Large intestine (tissue), 12 donors: ENCODE measurements around the gene NTNG1. TPM values are rescaled to one million over a fixed set of nuclear protein-coding genes. Genes with fewer than 3 reads are reported as not detected.
"Not testable (repeated sequence)": the region's sequence is repeated elsewhere in the genome, so short reads cannot be mapped to it uniquely, and the experiment has no call there.

Experiments used
- DNase-seq, 2 donors: peaks; one replicate each; pipeline versions ENCODE4 v3.0.0 to v3.0.0-alpha.2; 2013
- H3K27ac ChIP-seq: one replicate; pipeline ENCODE4 v1.5.1; 2013; ENCODE audit warnings: low read length
- H3K27me3 ChIP-seq: 2 replicates; pipeline ENCODE4 v1.6.1; 2013; ENCODE audit warnings: low read length; ENCODE audit not compliant: control insufficient read depth, insufficient read depth
- H3K36me3 ChIP-seq: 2 replicates; pipeline ENCODE4 v1.6.1; 2013; ENCODE audit warnings: low read length; ENCODE audit not compliant: control insufficient read depth, insufficient read depth
- H3K4me1 ChIP-seq: one replicate; pipeline ENCODE4 v1.6.1; 2013; ENCODE audit warnings: low read length; ENCODE audit not compliant: control insufficient read depth, insufficient read depth
- H3K4me3 ChIP-seq: one replicate; pipeline ENCODE4 v1.5.1; 2013; ENCODE audit warnings: low read length
- H3K9me3 ChIP-seq: one replicate; pipeline ENCODE4 v1.6.1; 2013; ENCODE audit warnings: mild to moderate bottlenecking, low read depth, low read length, moderate library complexity; ENCODE audit not compliant: control insufficient read depth
- WGBS: methylation state at CpG from one replicate; pipeline ENCODE4 v1.1.5; 2013; ENCODE audit warnings: low lambda C conversion rate; ENCODE audit not compliant: insufficient coverage; 5-methylcytosine and 5-hydroxymethylcytosine counted together
- long read RNA-seq, 11 donors: transcript quantifications; one replicate each; lab custom pipeline, GENCODE V29; 2026
- polyA plus RNA-seq: library from polyadenylated mRNA; unstranded; fragments of 120-200 nt; gene quantifications from one replicate; pipeline ENCODE4 v1.2.1, GENCODE V29; 2013

Gene NTNG1
- 4.9 TPM for polyA plus RNA-seq
- long read RNA-seq, donor 1, partial matches to known transcripts: 0 of 2 reads
- long read RNA-seq, donor 1, other reads (novel, unspliced or antisense): 0 of 2 reads
- long read RNA-seq, donor 2: 0 reads
- long read RNA-seq, donor 3: 0 reads
- long read RNA-seq, donor 4: 0 reads
- long read RNA-seq, donor 5: 0 reads
- long read RNA-seq, donor 6: 0 reads
- long read RNA-seq, donor 7: 0 reads
- long read RNA-seq, donor 8: 0 reads
- long read RNA-seq, donor 9: 0 reads
- long read RNA-seq, donor 10, partial matches to known transcripts: 0 of 1 reads
- long read RNA-seq, donor 10, other reads (novel, unspliced or antisense): 0 of 1 reads
- long read RNA-seq, donor 11, partial matches to known transcripts: 0 of 1 reads
- long read RNA-seq, donor 11, other reads (novel, unspliced or antisense): 0 of 1 reads

DNA sequence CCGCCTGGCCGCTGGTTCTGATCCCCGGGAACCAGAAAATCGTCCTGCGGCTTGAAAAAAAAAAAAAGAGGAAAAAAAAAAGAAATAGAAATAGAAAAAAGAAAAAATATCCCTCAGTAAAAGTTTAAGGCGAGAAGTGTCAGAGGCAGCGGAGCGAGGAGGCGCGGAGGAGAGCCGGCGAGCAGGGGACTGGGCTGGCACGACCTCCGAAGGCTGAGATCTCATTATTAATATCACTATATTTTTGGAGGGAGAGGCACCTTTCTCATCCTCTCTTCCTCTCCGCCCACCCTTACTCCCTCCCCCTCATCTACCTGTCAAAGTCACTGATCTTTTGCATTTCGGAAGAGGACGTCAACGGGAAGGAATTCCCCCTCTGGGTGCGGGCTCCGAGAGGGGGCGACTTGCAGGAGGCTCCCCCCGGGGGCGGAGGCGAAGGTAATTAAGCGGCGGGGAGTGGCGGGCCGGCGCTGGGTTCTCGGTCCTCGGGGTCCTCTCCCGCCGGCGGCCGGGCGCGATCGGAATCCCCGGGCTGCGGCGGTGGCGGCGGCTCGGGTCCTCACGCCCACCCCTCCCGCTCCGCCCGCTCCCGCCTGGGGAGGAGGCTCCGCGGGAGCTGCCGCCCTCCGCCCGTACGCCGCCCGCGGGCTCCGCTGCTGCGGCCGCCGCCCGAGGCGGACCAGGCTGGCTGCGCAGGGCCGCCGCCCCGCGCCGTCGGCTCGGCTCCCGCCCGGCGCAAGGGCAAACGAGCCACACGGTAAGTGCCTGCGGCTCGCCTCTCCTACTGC, at the start of gene NTNG1:
NTNG1 (plus strand) TSS at position 337 of the 788 bp plus-strand sequence.
- H3K27ac ChIP-seq: no peak within 1 kb of the TSS
- peak in 1 of 2 donors; percentile 13 for DNase-seq
- no peaks in the 10 kb centered on the region for H3K36me3 ChIP-seq
- no peaks in the 10 kb centered on the region for H3K9me3 ChIP-seq
- peaks cover 40% of the 10 kb centered on the region for H3K27me3 ChIP-seq
- peak within 1 kb of the TSS; percentile 38 for H3K4me3 ChIP-seq
- 0% methylated on average over 5 of the region's 79 CpGs for WGBS
- H3K4me1 ChIP-seq: peaks cover 5% of the 10 kb centered on the region

DNA sequence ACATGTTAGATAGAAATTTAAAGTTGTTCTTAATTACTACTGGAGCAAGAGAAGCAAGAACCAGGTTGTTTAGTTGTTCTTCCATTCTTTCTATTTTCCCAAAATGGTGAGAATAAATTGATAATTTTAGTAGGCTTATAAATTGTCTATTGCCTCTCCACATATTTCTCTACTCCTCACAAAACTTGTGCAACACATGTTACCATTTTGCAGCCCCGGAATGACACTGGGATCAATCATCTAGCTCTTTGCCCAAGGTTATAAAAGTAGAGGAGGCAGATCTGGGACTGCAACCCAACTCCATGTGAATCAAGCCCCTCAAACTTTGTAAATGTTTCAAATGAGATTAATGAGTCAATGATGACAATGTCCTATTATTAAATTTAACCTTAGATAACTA, 49.4 kb upstream of the NTNG1 start:
- H3K27me3 ChIP-seq: no peaks in the 10 kb centered on the region
- H3K4me1 ChIP-seq: no peaks in the 10 kb centered on the region
- WGBS: no CpG with 5 or more reads among the region's 1 CpG
- no peaks in the 10 kb centered on the region for H3K9me3 ChIP-seq
- H3K36me3 ChIP-seq: no peaks in the 10 kb centered on the region
- no peak overlapping the region for H3K4me3 ChIP-seq
- no peak overlapping the region for H3K27ac ChIP-seq
- DNase-seq: no peak

DNA sequence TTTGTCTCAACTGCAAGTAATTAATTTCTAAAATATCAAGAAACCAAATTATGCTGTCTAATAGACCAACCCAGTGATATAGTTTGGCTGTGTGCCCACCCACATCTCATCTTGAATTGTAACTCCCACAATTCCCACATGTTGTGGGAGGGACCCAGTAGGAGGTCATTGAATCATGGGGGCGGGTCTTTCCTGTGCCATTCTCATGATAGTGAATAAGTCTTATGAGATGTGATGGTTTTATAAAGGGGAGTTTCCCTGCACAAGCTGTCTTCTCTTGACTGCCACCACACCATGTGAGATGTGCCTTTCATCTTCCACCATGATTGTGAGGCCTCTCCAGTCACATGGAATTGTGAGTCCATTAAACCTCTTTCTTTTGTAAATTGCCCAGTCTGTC, 47.4 kb upstream of the NTNG1 start:
- H3K36me3 ChIP-seq, DNase-seq, H3K4me3 ChIP-seq, H3K27ac ChIP-seq, H3K4me1 ChIP-seq, H3K27me3 ChIP-seq, H3K9me3 ChIP-seq: not testable (repeated sequence)
- WGBS: no CpG with 5 or more reads among the region's 1 CpG

DNA sequence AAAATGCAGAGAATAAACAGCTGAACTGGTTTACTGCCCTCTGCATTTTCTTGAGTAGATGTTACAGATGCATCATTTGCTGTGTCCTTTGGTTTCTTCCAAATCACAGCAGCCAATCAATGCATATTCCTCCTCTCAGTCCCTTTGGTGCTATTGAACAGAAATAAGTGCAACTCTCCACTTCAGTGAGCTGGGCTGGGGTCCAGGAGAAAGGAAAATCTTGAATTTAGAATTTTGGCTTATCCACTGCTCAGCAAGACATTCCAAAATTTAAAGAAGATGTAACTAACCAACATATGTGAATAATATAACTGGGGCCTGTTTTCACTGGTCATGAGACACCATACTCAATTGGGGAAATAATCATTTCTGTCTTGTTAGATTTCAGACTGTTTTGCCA, 45.2 kb upstream of the NTNG1 start:
- Histone ChIP-seq H3K4me3 (no peak overlapping the region), H3K9me3 (no peaks in the 10 kb centered on the region), H3K36me3 (no peaks in the 10 kb centered on the region), H3K4me1 (no peaks in the 10 kb centered on the region), H3K27ac (no peak overlapping the region), H3K27me3 (no peaks in the 10 kb centered on the region)
- no peak for DNase-seq

DNA sequence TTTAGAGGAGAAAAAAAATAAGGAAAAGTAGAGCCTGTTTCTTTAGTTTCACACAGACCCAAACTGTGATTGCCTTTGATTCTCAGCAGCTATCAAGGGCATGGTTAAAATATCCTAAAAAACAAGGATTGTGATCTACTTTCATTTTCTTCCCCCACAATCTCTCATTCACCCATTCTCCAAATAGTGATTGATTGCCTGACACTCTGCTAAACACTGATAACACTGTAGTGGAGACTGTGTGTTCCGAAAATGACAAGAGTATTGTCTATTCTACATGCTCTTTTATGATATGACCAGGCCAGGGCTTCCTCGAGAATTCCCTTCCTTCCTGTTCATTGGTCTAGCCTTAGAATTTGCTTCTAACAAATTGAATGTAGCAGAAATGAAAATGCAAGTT, 44.1 kb upstream of the NTNG1 start:
- no peaks in the 10 kb centered on the region for H3K9me3 ChIP-seq
- no peak for DNase-seq
- no peak overlapping the region for H3K27ac ChIP-seq
- H3K36me3 ChIP-seq: no peaks in the 10 kb centered on the region
- H3K4me3 ChIP-seq: no peak overlapping the region
- 40% methylated on average over 1 of the region's 2 CpGs for WGBS
- H3K4me1 ChIP-seq: no peaks in the 10 kb centered on the region
- no peaks in the 10 kb centered on the region for H3K27me3 ChIP-seq

DNA sequence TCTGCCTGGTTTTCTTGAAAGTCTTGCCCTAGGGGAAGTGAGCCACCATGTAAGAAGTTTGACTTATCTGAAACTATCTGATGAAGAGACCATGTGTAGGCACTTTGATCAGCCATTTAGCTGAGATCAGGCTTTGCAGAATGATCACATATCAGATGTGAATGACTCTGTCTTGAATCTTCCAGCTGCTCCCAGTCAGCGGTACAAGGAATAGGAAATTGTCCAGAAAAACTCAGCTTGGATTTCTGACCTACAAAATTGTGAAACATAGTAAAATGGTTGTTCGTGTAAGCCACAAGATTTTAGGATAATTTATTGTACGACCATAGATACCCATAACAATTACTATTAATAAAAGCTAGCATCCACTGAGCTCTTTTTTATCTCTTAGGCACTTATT, 41.9 kb upstream of the NTNG1 start:
- no peaks in the 10 kb centered on the region for H3K4me1 ChIP-seq
- H3K4me3 ChIP-seq: no peak overlapping the region
- WGBS: 93% methylated on average over 2 of the region's 3 CpGs
- DNase-seq: no peak
- H3K36me3 ChIP-seq: no peaks in the 10 kb centered on the region
- H3K27ac ChIP-seq: no peak overlapping the region
- no peaks in the 10 kb centered on the region for H3K9me3 ChIP-seq
- H3K27me3 ChIP-seq: no peaks in the 10 kb centered on the region

DNA sequence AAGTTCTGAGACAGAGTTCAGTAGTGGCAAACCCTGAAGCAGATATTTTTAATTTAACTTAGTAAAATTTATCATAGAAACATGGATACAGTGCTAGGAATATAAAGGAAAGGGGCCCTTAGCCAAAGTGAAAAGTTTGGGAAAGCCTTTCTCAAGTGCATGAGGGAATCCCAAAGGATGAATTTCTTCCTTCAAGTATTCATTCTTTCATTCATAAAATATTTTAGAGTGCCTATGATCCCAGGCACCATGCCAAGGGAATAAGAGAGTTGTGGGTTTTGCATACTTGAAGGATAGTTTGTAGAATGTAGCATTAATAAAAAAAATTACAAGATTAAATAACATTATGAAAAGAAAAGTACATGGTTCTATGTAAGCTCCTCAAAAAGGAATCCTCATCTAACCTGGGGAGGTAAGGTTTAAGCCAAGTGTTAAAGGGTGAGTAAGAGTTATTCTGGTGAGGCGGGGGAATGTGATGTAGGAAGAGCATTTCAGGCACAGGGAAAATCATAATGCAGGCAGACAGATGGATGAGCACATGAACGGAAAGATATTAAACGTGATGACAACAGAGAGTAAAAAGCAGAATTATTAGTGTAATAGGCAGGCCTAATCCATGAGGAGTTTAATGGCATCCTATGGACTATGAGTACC, 40.4 kb upstream of the NTNG1 start:
- Histone ChIP-seq H3K4me3 (no peak overlapping the region), H3K27ac (no peak overlapping the region), H3K36me3 (no peaks in the 10 kb centered on the region), H3K27me3 (no peaks in the 10 kb centered on the region), H3K9me3 (no peaks in the 10 kb centered on the region), H3K4me1 (no peaks in the 10 kb centered on the region)
- 96% methylated on average over 3 of the region's 3 CpGs for WGBS
- DNase-seq: no peak

DNA sequence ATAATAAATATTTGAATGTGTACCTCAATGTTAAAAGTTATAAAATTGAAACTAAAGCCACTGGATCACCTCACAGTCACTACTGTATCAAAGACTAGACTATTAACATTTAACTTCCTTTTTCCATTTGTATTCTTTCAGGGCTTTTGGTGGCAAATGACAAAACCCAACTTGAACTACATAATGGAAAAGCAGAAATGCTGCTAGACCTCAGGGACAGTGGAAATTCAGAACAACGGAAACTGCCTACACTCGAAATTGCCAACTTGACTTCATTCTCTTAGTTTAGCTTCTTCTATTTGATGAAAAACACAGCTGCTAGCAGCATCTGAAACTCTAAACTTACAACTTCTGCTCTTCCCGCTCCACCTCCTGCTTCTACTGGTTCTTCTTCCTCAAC, 34.9 kb upstream of the NTNG1 start:
- Histone ChIP-seq H3K9me3 (no peaks in the 10 kb centered on the region), H3K27me3 (no peaks in the 10 kb centered on the region), H3K4me1 (no peaks in the 10 kb centered on the region), H3K36me3 (no peaks in the 10 kb centered on the region), H3K4me3 (no peak overlapping the region), H3K27ac (no peak overlapping the region)
- WGBS: 100% methylated on average over 2 of the region's 3 CpGs
- no peak for DNase-seq

DNA sequence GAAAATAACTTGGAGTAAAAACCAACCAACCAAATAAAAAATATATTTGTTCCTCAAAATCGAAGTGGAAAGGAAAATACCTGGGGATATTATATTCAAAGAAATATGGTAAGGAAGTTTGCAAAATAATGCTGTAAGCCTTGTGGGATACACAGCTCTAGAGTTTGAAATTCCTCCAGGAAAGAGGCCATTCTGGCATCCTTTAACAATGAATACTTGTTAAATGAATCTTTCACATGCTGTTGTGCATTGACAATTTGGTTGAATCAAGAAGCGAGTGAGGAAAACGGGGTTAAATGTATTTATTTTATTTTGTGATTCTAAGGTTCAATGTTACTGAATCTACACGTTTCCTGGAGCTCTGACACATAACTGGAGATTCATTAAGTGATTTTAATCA, 30.5 kb upstream of the NTNG1 start:
- no peak overlapping the region for H3K27ac ChIP-seq
- H3K27me3 ChIP-seq: no peaks in the 10 kb centered on the region
- no peaks in the 10 kb centered on the region for H3K36me3 ChIP-seq
- no peak overlapping the region for H3K4me3 ChIP-seq
- no peaks in the 10 kb centered on the region for H3K9me3 ChIP-seq
- WGBS: 66% methylated on average over 3 of the region's 4 CpGs
- no peak for DNase-seq
- no peaks in the 10 kb centered on the region for H3K4me1 ChIP-seq

DNA sequence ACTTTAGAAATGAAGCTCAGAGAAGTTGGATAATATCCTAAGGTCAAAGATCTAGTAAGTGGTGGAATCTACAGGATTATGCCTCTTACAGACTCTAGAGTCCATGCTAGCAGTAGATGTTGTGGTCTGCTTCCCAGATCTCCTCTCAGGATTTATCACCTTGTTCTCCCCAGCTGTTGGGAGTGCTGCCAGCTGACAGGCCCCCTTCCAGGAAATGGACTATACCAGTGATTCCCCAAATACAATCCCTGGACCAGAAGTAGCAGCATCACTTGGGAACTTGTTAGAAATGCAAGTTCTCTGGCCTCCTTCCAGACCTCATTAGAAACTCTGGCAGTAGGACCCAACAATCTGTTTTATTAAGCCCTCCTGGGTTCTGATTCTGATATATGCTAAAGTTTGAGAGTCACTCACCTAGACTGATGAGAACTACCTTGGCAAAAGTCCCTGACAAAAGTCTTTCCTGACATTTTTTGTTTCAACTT, 24.5 kb upstream of the NTNG1 start:
- no peaks in the 10 kb centered on the region for H3K36me3 ChIP-seq
- no peaks in the 10 kb centered on the region for H3K9me3 ChIP-seq
- H3K27ac ChIP-seq: no peak overlapping the region
- H3K4me3 ChIP-seq: no peak overlapping the region
- DNase-seq: no peak
- H3K4me1 ChIP-seq: no peaks in the 10 kb centered on the region
- H3K27me3 ChIP-seq: no peaks in the 10 kb centered on the region
